ENCODE results near the gene UQCRQ. TPM values are rescaled to one million over a fixed set of nuclear protein-coding genes. Genes with fewer than 3 reads are reported as not detected.

The UQCRQ gene
- total and polyA plus RNA-seq, 2 of the 13 experiments (the other 11 are each of a cell fraction or from before 2014, with no cell fraction given) = 257 to 575 TPM

- TF ChIP-seq, protein P1, sequence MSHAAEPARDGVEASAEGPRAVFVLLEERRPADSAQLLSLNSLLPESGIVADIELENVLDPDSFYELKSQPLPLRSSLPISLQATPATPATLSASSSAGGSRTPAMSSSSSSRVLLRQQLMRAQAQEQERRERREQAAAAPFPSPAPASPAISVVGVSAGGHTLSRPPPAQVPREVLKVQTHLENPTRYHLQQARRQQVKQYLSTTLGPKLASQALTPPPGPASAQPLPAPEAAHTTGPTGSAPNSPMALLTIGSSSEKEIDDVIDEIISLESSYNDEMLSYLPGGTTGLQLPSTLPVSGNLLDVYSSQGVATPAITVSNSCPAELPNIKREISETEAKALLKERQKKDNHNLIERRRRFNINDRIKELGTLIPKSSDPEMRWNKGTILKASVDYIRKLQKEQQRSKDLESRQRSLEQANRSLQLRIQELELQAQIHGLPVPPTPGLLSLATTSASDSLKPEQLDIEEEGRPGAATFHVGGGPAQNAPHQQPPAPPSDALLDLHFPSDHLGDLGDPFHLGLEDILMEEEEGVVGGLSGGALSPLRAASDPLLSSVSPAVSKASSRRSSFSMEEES (CRISPR knock-in tag; IDR thresholded peaks at IDR 0.05) = peak; percentile 72; the same call in 1 of the 2 replicates
- TF ChIP-seq NR2F1 (CRISPR knock-in tag; IDR thresholded peaks at IDR 0.05) (no peak; a peak in 1 of 4 replicates), ATF7 (IDR thresholded peaks at IDR 0.05) (peak; percentile 30; the same call in 1 of the 2 replicates), ATF7 (CRISPR knock-in tag; IDR thresholded peaks at IDR 0.05) (peak; percentile 76; the same call in 1 of the 2 replicates), KLF16 (CRISPR knock-in tag; IDR thresholded peaks at IDR 0.05) (no peak; a peak in 1 of 4 replicates), ZNF430 (CRISPR knock-in tag; IDR thresholded peaks at IDR 0.05) (peak; percentile 21; the same call in 1 of the 2 replicates), CC2D1A (CRISPR knock-in tag; IDR thresholded peaks at IDR 0.05) (no peak), RBM39 (IDR thresholded peaks at IDR 0.05; ENCODE audit: low read depth, low read length, poor library complexity, severe bottlenecking) (no peak), ZNF263 (CRISPR knock-in tag; IDR thresholded peaks at IDR 0.05) (peak; percentile 35; the same call in 1 of the 2 replicates), THAP7 (CRISPR knock-in tag; IDR thresholded peaks at IDR 0.05) (peak; percentile 72; the same call in 1 of the 2 replicates), MBNL3 (CRISPR knock-in tag; conservative IDR thresholded peaks at IDR 0.05) (no peak), AHR (CRISPR knock-in tag; IDR thresholded peaks at IDR 0.05) (no peak), LBX2 (CRISPR knock-in tag; IDR thresholded peaks at IDR 0.05; ENCODE audit: borderline replicate concordance) (no peak), HNRNPUL1 (IDR thresholded peaks at IDR 0.05; ENCODE audit: low read depth, low read length) (no peak), PHF20 (CRISPR knock-in tag; IDR thresholded peaks at IDR 0.05) (no peak), ZNF101 (CRISPR knock-in tag; IDR thresholded peaks at IDR 0.05; ENCODE audit: borderline replicate concordance, low read depth) (no peak), PITX1 (CRISPR knock-in tag; IDR thresholded peaks at IDR 0.05) (no peak; the same call in none of the 2 replicates), FOXP1 (IDR thresholded peaks at IDR 0.05) (no peak), FOXP1 (CRISPR knock-in tag; IDR thresholded peaks at IDR 0.05) (peak; percentile 78), CBX1 (IDR thresholded peaks at IDR 0.05; ENCODE audit: low read depth) (no peak), ZNF10 (CRISPR knock-in tag; IDR thresholded peaks at IDR 0.05; ENCODE audit: borderline replicate concordance, low read depth) (no peak), ZNF329 (CRISPR knock-in tag; IDR thresholded peaks at IDR 0.05; ENCODE audit: low read depth) (0 out of 2 replicates have a peak, but pooled peaks have one; percentile 45), ZSCAN22 (CRISPR knock-in tag; IDR thresholded peaks at IDR 0.05) (no peak; the same call in 1 of the 2 replicates), ZNF468 (CRISPR knock-in tag; IDR thresholded peaks at IDR 0.05) (no peak), SETDB1 (CRISPR knock-in tag; IDR thresholded peaks at IDR 0.05; ENCODE audit: borderline replicate concordance) (no peak), ZNF282 (IDR thresholded peaks at IDR 0.05; ENCODE audit: partially characterized antibody) (no peak), NR1H2 (CRISPR knock-in tag; IDR thresholded peaks at IDR 0.05; ENCODE audit: borderline replicate concordance, low read depth) (no peak)
- TF ChIP-seq, protein P2, sequence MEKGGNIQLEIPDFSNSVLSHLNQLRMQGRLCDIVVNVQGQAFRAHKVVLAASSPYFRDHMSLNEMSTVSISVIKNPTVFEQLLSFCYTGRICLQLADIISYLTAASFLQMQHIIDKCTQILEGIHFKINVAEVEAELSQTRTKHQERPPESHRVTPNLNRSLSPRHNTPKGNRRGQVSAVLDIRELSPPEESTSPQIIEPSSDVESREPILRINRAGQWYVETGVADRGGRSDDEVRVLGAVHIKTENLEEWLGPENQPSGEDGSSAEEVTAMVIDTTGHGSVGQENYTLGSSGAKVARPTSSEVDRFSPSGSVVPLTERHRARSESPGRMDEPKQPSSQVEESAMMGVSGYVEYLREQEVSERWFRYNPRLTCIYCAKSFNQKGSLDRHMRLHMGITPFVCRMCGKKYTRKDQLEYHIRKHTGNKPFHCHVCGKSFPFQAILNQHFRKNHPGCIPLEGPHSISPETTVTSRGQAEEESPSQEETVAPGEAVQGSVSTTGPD (CRISPR knock-in tag; IDR thresholded peaks at IDR 0.05) = peak; percentile 95
Measured at GRCh38 chr5:132873119-132873929, 6.9 kb downstream of the UQCRQ start, which contains the start of gene LEAP2 (continued).
